Measurements from ENCODE around the gene HYI.

DNA sequence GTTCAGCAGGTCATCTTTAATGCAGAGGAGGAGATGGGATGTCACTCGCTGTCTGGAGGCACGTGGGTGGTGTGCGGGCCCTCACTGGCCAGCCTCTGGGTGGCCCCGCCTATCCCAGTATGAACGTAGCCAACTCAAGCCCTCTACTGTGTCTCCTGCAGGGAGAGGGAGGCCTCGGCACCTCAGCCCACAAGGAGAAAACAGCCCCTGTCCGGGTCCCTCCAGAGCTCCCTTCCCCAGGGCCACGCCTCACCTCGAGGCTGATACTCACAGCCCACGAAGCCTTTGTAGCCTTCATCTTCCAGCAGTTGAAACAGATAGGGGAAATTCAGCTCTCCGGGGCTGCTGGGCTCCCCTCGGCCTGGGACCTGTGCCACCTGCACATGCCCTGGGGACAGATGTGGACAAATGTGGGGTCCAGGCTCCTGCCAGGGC is 2.6 kb downstream of the HYI start:
- no peak for TF ChIP-seq POLR2A (IDR thresholded peaks at IDR 0.05)
- TF ChIP-seq, protein P1, sequence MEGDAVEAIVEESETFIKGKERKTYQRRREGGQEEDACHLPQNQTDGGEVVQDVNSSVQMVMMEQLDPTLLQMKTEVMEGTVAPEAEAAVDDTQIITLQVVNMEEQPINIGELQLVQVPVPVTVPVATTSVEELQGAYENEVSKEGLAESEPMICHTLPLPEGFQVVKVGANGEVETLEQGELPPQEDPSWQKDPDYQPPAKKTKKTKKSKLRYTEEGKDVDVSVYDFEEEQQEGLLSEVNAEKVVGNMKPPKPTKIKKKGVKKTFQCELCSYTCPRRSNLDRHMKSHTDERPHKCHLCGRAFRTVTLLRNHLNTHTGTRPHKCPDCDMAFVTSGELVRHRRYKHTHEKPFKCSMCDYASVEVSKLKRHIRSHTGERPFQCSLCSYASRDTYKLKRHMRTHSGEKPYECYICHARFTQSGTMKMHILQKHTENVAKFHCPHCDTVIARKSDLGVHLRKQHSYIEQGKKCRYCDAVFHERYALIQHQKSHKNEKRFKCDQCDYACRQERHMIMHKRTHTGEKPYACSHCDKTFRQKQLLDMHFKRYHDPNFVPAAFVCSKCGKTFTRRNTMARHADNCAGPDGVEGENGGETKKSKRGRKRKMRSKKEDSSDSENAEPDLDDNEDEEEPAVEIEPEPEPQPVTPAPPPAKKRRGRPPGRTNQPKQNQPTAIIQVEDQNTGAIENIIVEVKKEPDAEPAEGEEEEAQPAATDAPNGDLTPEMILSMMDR (IDR thresholded peaks at IDR 0.05): no peak
